Urinary bladder (tissue), 4 donors: Measurements from ENCODE around the gene EGFLAM. TPM values are rescaled to one million over a fixed set of nuclear protein-coding genes. Genes with fewer than 3 reads are reported as not detected.

Experiments
- DNase-seq: peaks from one replicate; pipeline ENCODE4 v3.0.0-alpha.2; 2015; ENCODE audit errors: extremely low spot score
- H3K27ac ChIP-seq: one replicate; pipeline ENCODE4 v1.5.1; 2013; ENCODE audit warnings: low read depth, mild to moderate bottlenecking, moderate library complexity
- H3K36me3 ChIP-seq: one replicate; pipeline ENCODE4 v1.6.1; 2013; ENCODE audit warnings: mild to moderate bottlenecking, moderate library complexity; ENCODE audit not compliant: insufficient read depth
- H3K4me1 ChIP-seq: one replicate; pipeline ENCODE4 v1.6.1; 2013; ENCODE audit warnings: mild to moderate bottlenecking, moderate library complexity; ENCODE audit not compliant: insufficient read depth
- H3K4me3 ChIP-seq: one replicate; pipeline ENCODE4 v1.5.1; 2013; ENCODE audit warnings: low read depth, low read length
- WGBS: extraction: QIAGEN DNeasy Blood & Tissue Kit; methylation state at CpG from one replicate; pipeline ENCODE4 v1.1.7; 2013; 5-methylcytosine and 5-hydroxymethylcytosine counted together
- polyA plus RNA-seq: library from polyadenylated mRNA; stranded (reverse); fragments of 200-250 nt; gene quantifications from one replicate; pipeline ENCODE4 v1.2.3, GENCODE V29; 2013
- total RNA-seq: library from RNA; depleted of rRNA; stranded (reverse); fragments of >200 nt; gene quantifications from one replicate; pipeline ENCODE4 v1.2.3, GENCODE V29; 2014
- donor health status: healthy with polysubstance abuse.
- donor health status: healthy.

EGFLAM gene
- total and polyA plus RNA-seq, 2 donors = 6.9 to 17.4 TPM

GRCh38 chr5:38287124-38287523 lies 28.8 kb downstream of the EGFLAM start:
- DNase-seq = no peak
- 84% methylated on average over 2 of the region's 2 CpGs for WGBS
- no peaks in the 10 kb centered on the region for H3K36me3 ChIP-seq
- no peaks in the 10 kb centered on the region for H3K4me1 ChIP-seq
- no peak overlapping the region for H3K4me3 ChIP-seq
- no peak overlapping the region for H3K27ac ChIP-seq

GRCh38 chr5:38289457-38289856 lies 31.1 kb downstream of the EGFLAM start:
- no peak overlapping the region for H3K4me3 ChIP-seq
- 90% methylated on average over 4 of the region's 4 CpGs for WGBS
- DNase-seq = no peak
- no peak overlapping the region for H3K27ac ChIP-seq
- H3K36me3 ChIP-seq = no peaks in the 10 kb centered on the region
- no peaks in the 10 kb centered on the region for H3K4me1 ChIP-seq

- no peak for DNase-seq
- WGBS = 73% methylated on average over 8 of the region's 8 CpGs
- no peak overlapping the region for H3K27ac ChIP-seq
- no peaks in the 10 kb centered on the region for H3K36me3 ChIP-seq
- no peak overlapping the region for H3K4me3 ChIP-seq
- H3K4me1 ChIP-seq = no peaks in the 10 kb centered on the region
These were observed 31.8 kb downstream of the EGFLAM start for GRCh38 chr5:38290028-38290653.

- DNase-seq = no peak
- no peaks in the 10 kb centered on the region for H3K36me3 ChIP-seq
- 52% methylated on average over 2 of the region's 2 CpGs for WGBS
- no peaks in the 10 kb centered on the region for H3K4me1 ChIP-seq
- no peak overlapping the region for H3K4me3 ChIP-seq
- no peak overlapping the region for H3K27ac ChIP-seq
These were observed 33.0 kb downstream of the EGFLAM start for GRCh38 chr5:38291355-38291754.

- DNase-seq = no peak
- H3K4me1 ChIP-seq = no peaks in the 10 kb centered on the region
- H3K4me3 ChIP-seq = no peak overlapping the region
- H3K27ac ChIP-seq = no peak overlapping the region
- H3K36me3 ChIP-seq = no peaks in the 10 kb centered on the region
- 89% methylated on average over 3 of the region's 3 CpGs for WGBS
These were observed 33.9 kb downstream of the EGFLAM start for GRCh38 chr5:38292228-38292627.

GRCh38 chr5:38295751-38296150 lies 37.4 kb downstream of the EGFLAM start:
- Histone ChIP-seq H3K4me1 (no peaks in the 10 kb centered on the region), H3K36me3 (no peaks in the 10 kb centered on the region), H3K27ac (no peak overlapping the region), H3K4me3 (no peak overlapping the region)
- DNase-seq = no peak
- 90% methylated on average over 2 of the region's 2 CpGs for WGBS

GRCh38 chr5:38297830-38298608 lies 39.7 kb downstream of the EGFLAM start:
- Histone ChIP-seq H3K27ac (no peak overlapping the region), H3K4me3 (no peak overlapping the region)
- WGBS = 20% methylated on average over 8 of the region's 8 CpGs

GRCh38 chr5:38299585-38299984 lies 41.2 kb downstream of the EGFLAM start:
- Histone ChIP-seq H3K4me1 (no peaks in the 10 kb centered on the region), H3K4me3 (no peak overlapping the region), H3K36me3 (no peaks in the 10 kb centered on the region), H3K27ac (no peak overlapping the region)
- WGBS = 85% methylated on average over 1 of the region's 1 CpG
- DNase-seq = no peak

More at GRCh38 chr5:38297830-38298608, 39.7 kb downstream of the EGFLAM start:
- H3K4me1 ChIP-seq = no peaks in the 10 kb centered on the region
- H3K36me3 ChIP-seq = no peaks in the 10 kb centered on the region
- DNase-seq = peak; percentile 51

GRCh38 chr5:38305148-38305547 lies 46.8 kb downstream of the EGFLAM start:
- no peaks in the 10 kb centered on the region for H3K36me3 ChIP-seq
- no peak for DNase-seq
- H3K4me1 ChIP-seq = no peaks in the 10 kb centered on the region
- WGBS = 88% methylated on average over 2 of the region's 2 CpGs
- H3K27ac ChIP-seq = no peak overlapping the region
- no peak overlapping the region for H3K4me3 ChIP-seq

- DNase-seq = no peak
- H3K36me3 ChIP-seq = no peaks in the 10 kb centered on the region
- 65% methylated on average over 1 of the region's 1 CpG for WGBS
- no peak overlapping the region for H3K27ac ChIP-seq
- H3K4me1 ChIP-seq = no peaks in the 10 kb centered on the region
- no peak overlapping the region for H3K4me3 ChIP-seq
These were observed 49.5 kb downstream of the EGFLAM start for GRCh38 chr5:38307845-38308244.

- 27% methylated on average over 6 of the region's 6 CpGs for WGBS
- H3K27ac ChIP-seq = no peak overlapping the region
- H3K4me3 ChIP-seq = no peak overlapping the region
- no peaks in the 10 kb centered on the region for H3K4me1 ChIP-seq
- no peaks in the 10 kb centered on the region for H3K36me3 ChIP-seq
- peak; percentile 28 for DNase-seq
These were observed 58.3 kb downstream of the EGFLAM start for GRCh38 chr5:38316544-38317224.

- WGBS = 87% methylated on average over 3 of the region's 3 CpGs
- DNase-seq = no peak
- no peaks in the 10 kb centered on the region for H3K4me1 ChIP-seq
- H3K4me3 ChIP-seq = no peak overlapping the region
- no peaks in the 10 kb centered on the region for H3K36me3 ChIP-seq
- no peak overlapping the region for H3K27ac ChIP-seq
These were observed 59.5 kb downstream of the EGFLAM start for GRCh38 chr5:38317868-38318267.

- H3K4me1 ChIP-seq = no peaks in the 10 kb centered on the region
- WGBS = 88% methylated on average over 3 of the region's 3 CpGs
- no peak overlapping the region for H3K4me3 ChIP-seq
- no peaks in the 10 kb centered on the region for H3K36me3 ChIP-seq
- H3K27ac ChIP-seq = no peak overlapping the region
- no peak for DNase-seq
These were observed 61.1 kb downstream of the EGFLAM start for GRCh38 chr5:38319491-38319890.

GRCh38 chr5:38321978-38322377 lies 63.6 kb downstream of the EGFLAM start:
- no peaks in the 10 kb centered on the region for H3K36me3 ChIP-seq
- H3K4me1 ChIP-seq = no peaks in the 10 kb centered on the region
- WGBS = 85% methylated on average over 7 of the region's 7 CpGs
- DNase-seq = no peak
- H3K27ac ChIP-seq = no peak overlapping the region
- H3K4me3 ChIP-seq = no peak overlapping the region
